ENCODE measurements around the gene PALS1.

- no peak for TF ChIP-seq CTCF (IDR thresholded peaks at IDR 0.05; ENCODE audit: low read depth, low read length)
- no peak for TF ChIP-seq POLR2A (IDR thresholded peaks at IDR 0.05; ENCODE audit: extremely low read depth, insufficient read length)
Measured at GRCh38 chr14:67192366-67192765, 48.9 kb upstream of the PALS1 start.

All from NB4 (cell line).